Activated CD4-positive, alpha-beta T cell treated with anti-CD3 and anti-CD28 coated beads for 36 hours (primary cell): ENCODE results near the gene DLD. TPM values are rescaled to one million over a fixed set of nuclear protein-coding genes. Genes with fewer than 3 reads are reported as not detected.

ENCODE experiments used
- total RNA-seq, 2 experiments: library from RNA; stranded (reverse); gene quantifications; one replicate each; pipeline ENCODE4 v1.2.3, GENCODE V29; 2021

DLD gene
- total RNA-seq, 2 experiments from 2014 or later: 71.4 to 101 TPM

Other genes with a start within 250 kb of the DLD start
- gene SLC26A4, start 230.4 kb upstream of the DLD start, total RNA-seq: 1 to 10 TPM; 1.5 to 2.1 TPM
- gene CBLL1, start 147.0 kb upstream of the DLD start, total RNA-seq: 10 to 100 TPM; 36.9 to 57.9 TPM
- gene SLC26A3, start 88.0 kb upstream of the DLD start, total RNA-seq: not detected
- under 1 TPM in 1 of 2 experiments, not detected in 1; 0.16 TPM for gene LAMB1, start 112.0 kb downstream of the DLD start, total RNA-seq
- not detected for gene LAMB4, start 239.2 kb downstream of the DLD start, total RNA-seq